ENCODE data around the gene PRKAG1.
A peak's percentile ranks its signal among the peaks of the same experiment; 100 is the strongest.

DNA sequence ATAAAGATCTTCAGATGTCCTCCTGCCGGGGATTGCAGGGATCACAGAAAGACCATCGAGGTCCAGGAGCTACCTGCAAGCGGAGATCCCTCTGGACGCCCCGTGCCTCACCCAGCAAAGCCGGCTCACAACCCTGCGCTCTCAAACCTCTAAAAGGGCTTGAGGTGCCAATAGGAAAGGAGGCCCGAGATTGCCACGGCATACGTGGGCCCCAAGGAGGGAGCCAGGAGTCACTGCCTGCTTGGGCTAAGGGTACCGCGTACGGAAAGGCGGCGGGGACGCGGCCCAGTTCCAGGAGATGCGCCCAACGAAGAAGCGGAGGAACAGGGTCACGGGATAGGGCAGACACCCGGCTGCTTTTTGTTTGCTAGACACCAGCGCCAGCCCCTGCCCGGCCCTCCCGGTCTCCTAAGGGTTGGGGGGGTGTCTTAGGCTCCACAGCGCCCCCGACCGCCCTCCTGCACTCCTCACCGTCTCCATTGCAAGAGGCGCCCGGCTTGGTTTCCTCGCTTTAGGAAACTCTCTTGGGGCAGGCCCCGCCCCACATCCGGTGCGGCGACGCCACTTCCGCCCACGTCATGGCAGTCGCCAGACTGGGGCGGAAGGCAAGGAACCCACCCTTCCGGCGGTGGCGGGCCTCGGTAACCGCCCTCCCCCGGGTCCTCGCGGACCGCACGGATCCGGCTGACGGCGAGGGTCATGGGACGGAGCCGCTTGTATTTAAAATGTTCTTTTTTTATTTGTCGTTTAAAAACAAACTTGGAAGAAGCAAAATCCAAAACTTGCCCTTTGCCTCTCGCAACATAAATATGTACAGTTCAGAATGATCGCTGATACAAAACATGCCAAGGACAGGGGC is at the start of gene PRKAG1:
- TF ChIP-seq, protein P1, sequence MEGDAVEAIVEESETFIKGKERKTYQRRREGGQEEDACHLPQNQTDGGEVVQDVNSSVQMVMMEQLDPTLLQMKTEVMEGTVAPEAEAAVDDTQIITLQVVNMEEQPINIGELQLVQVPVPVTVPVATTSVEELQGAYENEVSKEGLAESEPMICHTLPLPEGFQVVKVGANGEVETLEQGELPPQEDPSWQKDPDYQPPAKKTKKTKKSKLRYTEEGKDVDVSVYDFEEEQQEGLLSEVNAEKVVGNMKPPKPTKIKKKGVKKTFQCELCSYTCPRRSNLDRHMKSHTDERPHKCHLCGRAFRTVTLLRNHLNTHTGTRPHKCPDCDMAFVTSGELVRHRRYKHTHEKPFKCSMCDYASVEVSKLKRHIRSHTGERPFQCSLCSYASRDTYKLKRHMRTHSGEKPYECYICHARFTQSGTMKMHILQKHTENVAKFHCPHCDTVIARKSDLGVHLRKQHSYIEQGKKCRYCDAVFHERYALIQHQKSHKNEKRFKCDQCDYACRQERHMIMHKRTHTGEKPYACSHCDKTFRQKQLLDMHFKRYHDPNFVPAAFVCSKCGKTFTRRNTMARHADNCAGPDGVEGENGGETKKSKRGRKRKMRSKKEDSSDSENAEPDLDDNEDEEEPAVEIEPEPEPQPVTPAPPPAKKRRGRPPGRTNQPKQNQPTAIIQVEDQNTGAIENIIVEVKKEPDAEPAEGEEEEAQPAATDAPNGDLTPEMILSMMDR (IDR thresholded peaks at IDR 0.05), result peak; percentile 20 to 56 (median 46)
- TF ChIP-seq POLR2A (IDR thresholded peaks at IDR 0.05), result peak; percentile 94
